GM19463 (cell line): ENCODE results near the gene BAAT.
"Not testable (repeated sequence)": the region's sequence is repeated elsewhere in the genome, so short reads cannot be mapped to it uniquely, and the experiment has no call there.

Source experiments
- ATAC-seq: cut with Tn5 transposase; IDR thresholded peaks from one replicate; pipeline ENCODE4 v1.9.1; 2021; ENCODE audit warnings: mild to moderate bottlenecking, moderate library complexity; ENCODE audit not compliant: unreplicated experiment

Gene BAAT

DNA sequence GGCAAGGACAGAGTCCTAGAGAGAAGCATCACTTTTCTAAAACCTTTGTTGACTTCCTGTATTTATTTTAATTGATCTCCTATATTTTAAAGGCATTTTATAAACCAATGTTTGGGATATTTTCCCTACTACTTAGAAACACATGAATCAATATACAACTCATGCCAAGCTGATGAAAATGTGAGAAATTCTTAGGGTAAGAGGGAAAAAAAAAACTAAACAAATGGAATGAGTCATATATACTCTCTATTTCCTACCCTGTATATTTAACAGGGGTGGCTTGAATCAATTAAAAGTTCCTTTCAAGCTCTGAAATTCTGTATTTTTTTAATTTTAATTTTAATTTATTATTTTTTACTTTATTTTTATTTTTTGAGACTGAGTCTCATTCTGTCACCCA, 19.6 kb downstream of the BAAT start:
- ATAC-seq, result no peak

DNA sequence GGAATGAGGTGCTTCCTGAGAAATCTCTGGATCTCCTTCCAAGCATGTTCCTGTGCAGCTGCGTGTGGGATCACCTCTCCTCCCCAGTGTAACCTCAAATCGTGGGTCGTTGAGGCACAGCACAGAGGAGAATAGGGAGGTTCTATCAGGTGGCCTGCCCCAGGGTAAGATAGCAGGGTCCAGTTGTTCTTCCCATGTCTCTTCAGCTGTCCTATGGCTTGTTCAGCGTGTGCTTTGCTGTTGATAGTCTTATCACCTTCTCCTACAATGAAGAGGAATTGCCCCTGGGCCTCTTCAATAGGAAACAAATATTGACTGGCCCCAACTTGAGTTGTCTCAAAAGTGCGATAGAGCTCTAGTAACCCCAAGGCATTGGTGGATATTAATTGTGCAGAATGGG, 22.4 kb downstream of the BAAT start:
- ATAC-seq, result no peak

GRCh38 chr9:101360647-101361046, 24.2 kb downstream of the BAAT start:
- no peak for ATAC-seq

- no peak for ATAC-seq
Observed at GRCh38 chr9:101359679-101360078, 25.1 kb downstream of the BAAT start.

DNA sequence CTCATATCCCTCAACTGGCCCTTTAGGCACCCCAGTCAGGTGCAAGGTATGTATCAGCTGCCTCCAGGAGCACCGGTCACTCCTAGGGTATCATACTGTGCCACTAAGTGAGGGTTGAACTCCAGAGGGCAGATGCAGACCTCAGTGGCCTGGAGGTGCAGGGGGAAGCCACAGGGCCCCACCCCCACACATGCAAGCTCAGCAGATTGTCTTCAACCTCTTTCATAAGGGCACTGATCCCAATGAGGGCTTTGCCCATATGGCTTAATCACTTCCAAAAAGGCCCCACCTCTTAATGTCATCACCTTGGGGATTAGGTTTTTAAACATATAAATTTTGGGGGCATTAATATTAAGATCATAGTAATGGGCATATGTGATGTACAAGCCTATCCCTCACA, 28.2 kb downstream of the BAAT start:
- no peak for ATAC-seq

DNA sequence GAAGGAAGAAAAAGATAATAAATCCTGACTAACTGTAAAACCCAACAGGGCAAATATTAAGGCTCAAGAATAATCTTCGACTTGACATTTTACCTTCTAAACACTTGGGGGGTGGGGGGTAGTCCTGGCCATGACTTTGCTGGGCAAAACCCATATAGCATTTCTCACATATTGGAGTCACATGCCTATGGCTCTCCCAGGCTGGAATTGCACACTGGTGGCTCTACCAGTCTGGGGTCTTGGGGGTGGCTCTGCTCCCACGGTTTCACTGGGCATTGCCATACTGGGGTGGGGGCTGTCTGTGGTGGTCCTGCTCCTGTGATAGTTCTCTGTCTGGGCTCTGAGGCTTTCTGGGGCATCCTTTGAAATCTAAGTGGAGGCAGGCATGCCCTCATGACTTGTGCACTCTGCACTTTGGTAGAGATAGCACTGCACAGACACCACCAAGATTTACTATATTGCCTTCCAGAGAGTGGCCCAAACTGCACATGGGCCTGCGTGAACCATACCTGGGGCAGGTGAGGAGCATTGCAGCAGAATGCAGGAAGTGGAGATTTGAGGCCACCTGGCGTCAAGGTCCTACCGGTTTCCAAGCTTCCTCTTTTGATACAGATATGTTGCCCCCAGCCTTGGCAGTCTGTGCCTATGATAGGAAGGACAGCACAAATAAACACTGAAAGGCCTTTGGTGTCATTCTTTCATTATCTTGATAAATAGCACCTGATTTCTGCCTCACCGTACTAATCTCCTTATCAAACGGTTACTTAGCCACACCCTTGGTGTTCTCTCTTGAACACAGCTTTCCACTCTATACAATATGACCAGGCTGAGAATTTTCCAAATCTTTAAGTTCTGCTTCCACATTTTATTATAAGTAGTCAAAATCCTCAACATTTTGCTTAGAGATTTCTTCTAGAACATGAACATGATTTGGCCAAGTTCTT, 29.8 kb downstream of the BAAT start:
- no peak for ATAC-seq

DNA sequence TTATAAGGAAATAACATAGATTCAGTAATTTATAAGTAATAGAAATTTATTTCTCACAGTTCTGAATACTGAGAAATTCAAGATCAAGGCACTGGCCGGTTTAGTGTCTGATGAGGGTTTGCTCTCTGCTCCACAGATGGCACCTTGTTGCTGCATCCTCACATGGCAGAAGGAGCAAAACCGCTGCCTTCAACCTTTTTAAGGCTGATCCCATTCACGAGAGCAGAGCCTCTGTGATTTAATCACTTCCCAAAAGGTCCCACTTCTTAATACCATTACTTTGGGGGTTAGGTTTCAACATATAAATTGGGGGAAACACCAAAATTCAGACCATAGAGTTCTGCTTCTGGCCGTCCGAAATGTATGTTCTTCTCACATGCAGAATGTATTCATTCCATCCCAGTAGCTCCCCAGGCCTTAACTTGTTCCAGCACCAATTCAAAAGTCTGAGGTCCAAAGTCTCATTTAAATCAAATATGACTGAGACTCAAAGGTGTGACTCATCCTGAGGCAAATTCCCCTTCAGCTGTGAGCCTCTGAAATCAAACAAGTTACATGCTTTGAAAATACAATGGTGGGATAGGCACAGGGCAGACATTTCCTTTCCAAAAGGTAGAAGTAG, 30.6 kb downstream of the BAAT start:
- no peak for ATAC-seq

- ATAC-seq, result no peak
Observed at GRCh38 chr9:101353683-101354082, 31.1 kb downstream of the BAAT start.

GRCh38 chr9:101352892-101353463, 31.8 kb downstream of the BAAT start:
- no peak for ATAC-seq

- no peak for ATAC-seq
Observed at GRCh38 chr9:101350285-101350684, 34.5 kb downstream of the BAAT start.

- no peak for ATAC-seq
Observed at GRCh38 chr9:101342595-101342994, 42.2 kb downstream of the BAAT start.

DNA sequence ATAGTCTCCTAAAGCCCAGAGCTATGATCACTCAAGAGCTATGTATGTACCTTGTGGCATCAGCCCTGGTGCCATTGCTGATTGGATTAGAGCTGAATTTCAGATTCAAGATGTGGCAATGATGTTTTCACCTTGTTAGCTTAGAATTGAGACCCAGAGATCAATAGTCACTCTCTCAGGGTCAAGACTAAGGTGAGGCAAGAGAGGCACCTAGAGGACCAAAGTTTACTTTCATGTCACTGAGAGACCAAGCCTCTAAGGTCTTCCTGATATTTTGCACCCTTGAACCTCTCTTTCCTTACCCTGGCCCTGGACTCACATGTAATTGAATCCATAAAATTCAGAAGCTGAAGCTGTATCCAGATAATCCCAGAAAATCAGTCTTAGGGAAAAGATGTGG, 42.8 kb downstream of the BAAT start:
- no peak for ATAC-seq

DNA sequence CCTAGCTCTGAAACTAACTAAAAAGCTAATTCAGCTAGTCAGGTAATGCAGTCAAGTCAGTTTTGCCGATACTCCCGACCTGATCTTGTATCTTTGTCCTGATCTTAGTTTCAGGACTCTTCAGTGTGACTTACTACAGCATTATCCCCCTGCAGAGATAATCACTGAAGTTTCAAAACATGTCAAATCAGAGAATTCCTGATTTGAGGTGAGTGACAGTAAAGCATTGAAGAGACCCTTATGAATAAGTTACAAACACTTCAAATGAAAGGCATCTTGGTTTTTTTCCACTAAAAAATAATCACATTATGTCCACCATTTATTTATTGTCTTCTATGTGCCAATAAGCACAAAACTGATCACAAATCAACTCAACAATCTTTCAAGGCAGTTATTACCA, 47.6 kb downstream of the BAAT start:
- ATAC-seq, result no peak

- ATAC-seq, result no peak
Observed at GRCh38 chr9:101336091-101336490, 48.7 kb downstream of the BAAT start.

- no peak for ATAC-seq
Observed at GRCh38 chr9:101333926-101334702, 50.7 kb downstream of the BAAT start.

DNA sequence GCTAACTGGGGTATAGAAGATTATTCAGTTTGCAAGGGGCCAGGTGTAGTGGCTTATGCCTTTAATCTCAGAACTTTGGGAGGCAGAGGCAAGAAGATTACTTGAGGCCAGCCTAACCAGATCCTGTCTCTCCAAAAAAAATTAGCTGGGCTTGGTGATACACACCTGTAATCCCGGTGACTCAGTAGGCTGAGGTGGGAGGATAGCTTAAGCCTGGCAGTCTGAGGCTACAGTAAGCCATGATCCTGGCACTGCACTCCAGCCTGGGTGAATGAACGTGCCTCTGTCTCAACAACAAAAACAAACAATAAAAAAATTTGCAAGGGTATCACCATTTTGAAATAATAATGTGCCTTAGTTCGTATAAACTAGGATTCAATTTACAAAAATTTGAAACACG, 51.3 kb downstream of the BAAT start:
- ATAC-seq, result no peak

GRCh38 chr9:101332362-101332761, 52.4 kb downstream of the BAAT start:
- ATAC-seq, result no peak

DNA sequence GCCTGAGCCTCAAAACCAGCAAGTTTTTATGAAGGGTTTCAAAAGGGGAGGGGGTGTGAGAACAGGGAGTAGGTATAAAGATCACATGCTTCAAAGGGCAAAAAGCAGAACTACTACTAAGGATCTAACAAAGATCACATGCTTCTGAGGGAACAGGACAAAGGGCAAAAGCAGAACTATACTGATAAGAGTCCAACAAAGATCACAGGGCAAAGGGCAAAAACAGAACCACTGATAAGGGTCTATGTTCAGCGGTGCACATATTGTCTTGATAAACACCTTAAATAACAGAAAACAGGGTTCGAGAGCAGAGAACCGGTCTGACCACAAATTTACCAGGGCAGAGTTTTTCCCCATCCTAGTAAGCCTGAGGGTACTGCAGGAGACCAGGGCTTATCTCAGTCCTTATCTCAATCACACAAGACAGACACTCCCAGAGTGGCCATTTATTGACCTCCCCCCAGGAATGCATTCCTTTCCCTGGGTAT, 57.3 kb downstream of the BAAT start:
- not testable (repeated sequence) for ATAC-seq

DNA sequence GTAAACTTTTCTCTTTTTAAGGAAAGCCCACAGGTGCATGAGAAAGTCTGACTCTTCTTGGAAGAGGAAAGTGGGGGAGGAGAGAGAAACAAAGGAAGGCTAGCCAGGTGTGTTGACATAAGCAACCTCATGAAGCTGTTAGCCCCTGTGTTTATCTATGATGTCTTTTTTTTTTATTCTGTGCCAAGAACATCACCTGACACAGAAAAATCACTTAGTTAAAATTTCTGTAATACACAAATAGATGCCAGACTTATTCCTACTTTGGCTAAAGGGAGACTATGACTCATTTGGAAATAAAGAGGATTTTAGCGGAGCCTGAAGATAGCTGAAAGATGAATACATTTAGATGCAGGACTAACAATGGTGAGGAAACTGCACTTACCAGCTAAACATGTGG, 58.3 kb downstream of the BAAT start:
- no peak for ATAC-seq

DNA sequence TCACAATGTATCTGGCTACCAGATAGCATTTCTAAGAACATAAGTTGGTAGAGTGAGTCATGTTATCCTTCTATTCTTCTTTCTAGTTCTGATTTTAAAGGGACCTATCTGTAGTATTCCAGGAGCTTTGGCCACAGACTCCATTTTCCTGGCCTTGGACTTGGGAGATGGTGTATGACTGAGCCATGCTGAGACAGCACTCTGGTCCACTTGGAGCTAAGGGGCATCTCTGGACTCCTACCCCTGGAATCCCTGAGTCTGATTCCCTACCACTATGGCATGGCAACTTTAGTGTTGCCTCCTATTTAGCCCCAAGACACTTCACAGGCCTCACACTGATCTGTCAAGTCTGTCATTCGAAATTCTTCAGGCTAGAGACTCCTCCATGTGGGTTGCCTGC, 58.8 kb downstream of the BAAT start:
- no peak for ATAC-seq

DNA sequence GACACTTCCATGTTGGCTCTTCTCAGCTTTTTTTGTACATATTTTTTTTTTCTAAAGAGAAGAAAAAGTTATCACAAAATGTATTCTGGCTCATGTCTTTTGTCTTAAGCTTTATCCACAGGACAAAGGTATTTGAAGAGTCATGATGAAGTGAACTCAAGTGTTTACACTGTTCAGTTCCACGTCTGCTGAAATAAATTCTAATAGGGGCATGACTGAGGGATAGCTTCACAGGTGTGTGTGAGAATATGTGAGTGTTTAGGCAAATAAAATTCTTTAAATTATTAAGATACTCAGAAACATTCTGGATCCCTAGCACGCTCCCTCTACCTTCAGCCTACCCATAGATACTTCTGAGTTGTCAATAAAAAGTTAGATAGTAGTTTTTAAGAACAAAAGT, 59.8 kb downstream of the BAAT start:
- ATAC-seq, result no peak
